Transverse colon (tissue), 4 donors: ENCODE data around the gene DACT2. TPM values are rescaled to one million over a fixed set of nuclear protein-coding genes. Genes with fewer than 3 reads are reported as not detected.
"Not testable (repeated sequence)": the region's sequence is repeated elsewhere in the genome, so short reads cannot be mapped to it uniquely, and the experiment has no call there.

ENCODE experiments used
- DNase-seq: peaks from one replicate; pipeline ENCODE4 v3.0.0-alpha.2; 2019
- H3K27ac ChIP-seq, 4 donors: fragments of 200-600 bp; sonication (generic); 2 replicates each; pipeline ENCODE4 v1.5.1; 2016 to 2018; ENCODE audit warnings: inconsistent platforms in 4 of 4
- H3K27me3 ChIP-seq: fragments of 200-600 bp; sonication (generic); 2 replicates; pipeline ENCODE4 v1.5.1; 2017; ENCODE audit warnings: inconsistent platforms
- H3K36me3 ChIP-seq, 4 donors: fragments of 200-600 bp; sonication (generic); 2 replicates each; pipeline ENCODE4 v1.5.1; 2017 to 2019; ENCODE audit warnings: inconsistent platforms in 4 of 4
- H3K4me1 ChIP-seq, 4 donors: fragments of 200-600 bp; sonication (generic); 2 replicates each; pipeline ENCODE4 v1.5.1; 2017 to 2020; ENCODE audit warnings: inconsistent platforms in 4 of 4
- H3K4me3 ChIP-seq, 4 donors: fragments of 200-600 bp; sonication (generic); 1 replicate in 1 of 4; 2 replicates in 3 of 4; pipeline versions ENCODE4 v1.5.1 to v1.6.1; 2017 to 2019; ENCODE audit warnings: inconsistent platforms in 4 of 4
- H3K9me3 ChIP-seq, 2 donors: fragments of 200-600 bp; sonication (generic); 2 replicates each; pipeline ENCODE4 v1.5.1; 2017 to 2019; ENCODE audit warnings: inconsistent platforms in 2 of 2
- CTCF ChIP-seq, 5 experiments: fragments of 200-600 bp in 3 of 5; fragments of 450-650 bp in 2 of 5; sonication (generic) in 3 of 5; IDR thresholded peaks; 1 replicate in 2 of 5; 2 replicates in 3 of 5; pipeline ENCODE4 v1.5.1; 2016 to 2017; ENCODE audit warnings: antibody characterized with exemption in 5 of 5, inconsistent platforms in 3 of 5, mild to moderate bottlenecking in 2 of 5, moderate library complexity in 1 of 5
- EP300 ChIP-seq: sonication (generic); formaldehyde crosslinking; IDR thresholded peaks from one replicate; pipeline ENCODE4 v1.6.1; 2017; ENCODE audit warnings: antibody characterized with exemption, low read depth
- POLR2A ChIP-seq: fragments of 450-650 bp; IDR thresholded peaks from one replicate; pipeline ENCODE4 v1.6.1; 2016; ENCODE audit warnings: antibody characterized with exemption, mild to moderate bottlenecking, moderate library complexity
- POLR2AphosphoS5 ChIP-seq, 3 donors: sonication (generic); formaldehyde crosslinking; IDR thresholded peaks; one replicate each; pipeline ENCODE4 v1.6.1; 2016; ENCODE audit warnings: antibody characterized with exemption in 3 of 3
- WGBS, 2 donors: methylation state at CpG; one replicate each; pipeline ENCODE4 v1.1.5; 2018; ENCODE audit warnings: low coverage in 1 of 2; 5-methylcytosine and 5-hydroxymethylcytosine counted together
- in situ Hi-C, 4 donors: fragments of 200-750 bp; cut with MboI; loops; one replicate each; pipeline versions ENCODE4 v1.15.0 to v1.15.1; 2017; ENCODE audit warnings: low sequenced_read_pairs in 3 of 4, low pct_ligation_motif_present in 1 of 4, low pct_unique_long_range_greater_than_20kb in 1 of 4
- intact Hi-C: fragments of 100-400 bp; cut with DNase I; formaldehyde crosslinking; loops from one replicate; pipeline ENCODE4 v1.15.1; 2023; ENCODE audit warnings: low total_unique reads
- total RNA-seq, 4 donors: library from RNA; depleted of rRNA; stranded (reverse); fragments of >200 nt; gene quantifications; one replicate each; pipeline ENCODE4 v1.1.0, GENCODE V29; 2016

Gene DACT2
- total RNA-seq, 4 donors from 2014 or later: 2.4 to 2.6 TPM; not detected in 2

GRCh38 chr6:168290095-168290494, 29.5 kb downstream of the DACT2 start:
- H3K27me3 ChIP-seq: no peaks in the 10 kb centered on the region
- DNase-seq: no peak
- H3K36me3 ChIP-seq: no peaks in the 10 kb centered on the region
- H3K4me1 ChIP-seq: no peaks in the 10 kb centered on the region
- H3K4me3 ChIP-seq: no peak overlapping the region
- no peak for TF ChIP-seq CTCF (IDR thresholded peaks at IDR 0.05)
- no peak for TF ChIP-seq EP300
- no peak for TF ChIP-seq POLR2A
- no peak for TF ChIP-seq POLR2AphosphoS5 (IDR thresholded peaks at IDR 0.05)
- 89 to 100% methylated on average over 1 of the region's 1 CpG for WGBS, 2 donors
- H3K27ac ChIP-seq: no peak overlapping the region
- in situ Hi-C loops (no loop called here), intact Hi-C loops (no loop called here)
- no peaks in the 10 kb centered on the region for H3K9me3 ChIP-seq

- no peaks in the 10 kb centered on the region for H3K27me3 ChIP-seq
- H3K4me3 ChIP-seq: no peak overlapping the region
- in situ Hi-C loops: no loop called here
- no peaks in the 10 kb centered on the region for H3K4me1 ChIP-seq
- intact Hi-C loops: no loop called here
- no peaks in the 10 kb centered on the region for H3K9me3 ChIP-seq
- no peak for DNase-seq
- no peak overlapping the region for H3K27ac ChIP-seq
- TF ChIP-seq EP300 (no peak), CTCF (IDR thresholded peaks at IDR 0.05) (no peak), POLR2AphosphoS5 (IDR thresholded peaks at IDR 0.05) (no peak), POLR2A (no peak)
- WGBS, 2 donors: 79% methylated on average over 3 of the region's 3 CpGs; no CpG with 5 or more reads in 1 of the 2 donors
- H3K36me3 ChIP-seq: no peaks in the 10 kb centered on the region
These were observed 30.0 kb downstream of the DACT2 start for GRCh38 chr6:168289571-168289962.

- H3K36me3 ChIP-seq: no peaks in the 10 kb centered on the region
- TF ChIP-seq CTCF (IDR thresholded peaks at IDR 0.05): no peak
- TF ChIP-seq POLR2A: no peak
- TF ChIP-seq POLR2AphosphoS5 (IDR thresholded peaks at IDR 0.05): no peak
- no peak for TF ChIP-seq EP300
- intact Hi-C loops (no loop called here), in situ Hi-C loops (no loop called here)
- DNase-seq: no peak
- 84 to 87% methylated on average over 9 to 27 of the region's 27 CpGs for WGBS, 2 donors
- no peak overlapping the region for H3K27ac ChIP-seq
- H3K9me3 ChIP-seq: no peaks in the 10 kb centered on the region
- no peak overlapping the region for H3K4me3 ChIP-seq
- no peaks in the 10 kb centered on the region for H3K27me3 ChIP-seq
- H3K4me1 ChIP-seq: no peaks in the 10 kb centered on the region
These were observed 30.6 kb downstream of the DACT2 start for GRCh38 chr6:168288781-168289570.

- H3K4me1 ChIP-seq, H3K4me3 ChIP-seq, H3K27ac ChIP-seq, H3K36me3 ChIP-seq, DNase-seq, H3K27me3 ChIP-seq, H3K9me3 ChIP-seq, intact Hi-C loops, in situ Hi-C loops: not testable (repeated sequence)
- 83 to 88% methylated on average over 3 to 6 of the region's 6 CpGs for WGBS, 2 donors
These were observed 32.1 kb downstream of the DACT2 start for GRCh38 chr6:168287460-168287859.

GRCh38 chr6:168286771-168287446, 32.7 kb downstream of the DACT2 start:
- H3K4me3 ChIP-seq, H3K9me3 ChIP-seq, H3K36me3 ChIP-seq, in situ Hi-C loops, intact Hi-C loops, H3K4me1 ChIP-seq, H3K27me3 ChIP-seq, H3K27ac ChIP-seq, DNase-seq: not testable (repeated sequence)
- 76 to 86% methylated on average over 1 to 9 of the region's 9 CpGs for WGBS, 2 donors
